Ovary (tissue), 9 donors: ENCODE data around the gene ZNF567. TPM values are rescaled to one million over a fixed set of nuclear protein-coding genes. Genes with fewer than 3 reads are reported as not detected.

ENCODE experiments used
- DNase-seq, 5 donors: peaks; one replicate each; pipeline ENCODE4 v3.0.0-alpha.2; 2019 to 2020
- H3K27ac ChIP-seq, 2 donors: fragments of 200-600 bp; one replicate each; pipeline versions ENCODE4 v1.5.1 to v1.8.0; 2019 to 2022
- H3K27me3 ChIP-seq: fragments of 200-600 bp; one replicate; pipeline ENCODE4 v1.8.0; 2022
- H3K36me3 ChIP-seq: fragments of 200-600 bp; sonication (generic); one replicate; pipeline ENCODE4 v1.5.1; 2019
- H3K4me1 ChIP-seq: one replicate; pipeline ENCODE4 v1.8.1; 2013; ENCODE audit warnings: mild to moderate bottlenecking, moderate library complexity; ENCODE audit not compliant: insufficient read depth
- H3K4me3 ChIP-seq: fragments of 200-600 bp; sonication (generic); one replicate; pipeline ENCODE4 v1.5.1; 2017
- H3K9me3 ChIP-seq, 2 donors: fragments of 200-600 bp in 1 of 2; sonication (generic) in 1 of 2; one replicate each; pipeline versions ENCODE4 v1.5.1 to v1.8.1; 2013 to 2019; ENCODE audit warnings: mild to moderate bottlenecking in 1 of 2, moderate library complexity in 1 of 2
- CTCF ChIP-seq, 3 donors: fragments of 450-650 bp in 2 of 3; fragments of 200-600 bp in 1 of 3; IDR thresholded peaks; one replicate each; pipeline versions ENCODE4 v1.5.1 to v1.8.0; 2016 to 2022; ENCODE audit warnings: antibody characterized with exemption in 3 of 3, mild to moderate bottlenecking in 1 of 3
- EP300 ChIP-seq: sonication (generic); formaldehyde crosslinking; IDR thresholded peaks from one replicate; pipeline ENCODE4 v1.6.1; 2017; ENCODE audit warnings: antibody characterized with exemption
- POLR2A ChIP-seq: fragments of 450-650 bp; IDR thresholded peaks from one replicate; pipeline ENCODE4 v1.6.1; 2017; ENCODE audit warnings: antibody characterized with exemption, mild to moderate bottlenecking, moderate library complexity
- WGBS, 3 donors: extraction: QIAGEN DNeasy Blood & Tissue Kit in 1 of 3; methylation state at CpG; one replicate each; pipeline versions ENCODE4 v1.1.5 to v1.1.7; 2013 to 2017; 5-methylcytosine and 5-hydroxymethylcytosine counted together
- intact Hi-C, 4 donors: fragments of 100-400 bp; cut with DNase I; formaldehyde crosslinking; loops; one replicate each; pipeline versions ENCODE4 v1.11.0 to v1.15.1; 2022 to 2023
- polyA plus RNA-seq, 2 donors: library from polyadenylated mRNA; stranded (reverse); fragments of 200-250 nt in 1 of 2; fragments of 350-450 nt in 1 of 2; fragmentation: Illumina TruSeq in 1 of 2; extraction: RNeasy Lipid Tissue Mini Kit (QIAGEN cat#74804) in 1 of 2; gene quantifications; one replicate each; pipeline ENCODE4 v1.2.3, GENCODE V29; 2013 to 2014
- total RNA-seq, 7 donors: library from RNA; depleted of rRNA in 2 of 7; stranded (reverse); fragments of >200 nt in 2 of 7; fragmentation: NEBNext Ultra II Directional in 3 of 7; extraction: Animal tissue kit (Norgen Biotek cat#: 25700) in 3 of 7; gene quantifications; one replicate each; pipeline versions ENCODE4 v1.1.0 to v1.2.4, GENCODE V29; 2016 to 2023
- donor health status: DM: no; HTN: no; CAD: no; lungs with moderate emphysema.
- donor health status: DM: no; HTN: no; CAD: no.
- donor health status: Bipolar disorder and iron deficiency.
- donor health status: DM: yes; HTN: yes; CAD: no.
- donor health status: DM: no; HTN: no; CAD: no.
- donor health status: DM: yes; HTN: yes; CAD: no.

The ZNF567 gene
- total and polyA plus RNA-seq, 9 donors: 4.3 to 12.6 (median 8.4) TPM

GRCh38 chr19:36685835-36686234, 1.6 kb upstream of the ZNF567 start:
- TF ChIP-seq CTCF (IDR thresholded peaks at IDR 0.05): no peak
- TF ChIP-seq POLR2A: no peak
- TF ChIP-seq EP300: no peak
- intact Hi-C loops: no loop called here

DNA sequence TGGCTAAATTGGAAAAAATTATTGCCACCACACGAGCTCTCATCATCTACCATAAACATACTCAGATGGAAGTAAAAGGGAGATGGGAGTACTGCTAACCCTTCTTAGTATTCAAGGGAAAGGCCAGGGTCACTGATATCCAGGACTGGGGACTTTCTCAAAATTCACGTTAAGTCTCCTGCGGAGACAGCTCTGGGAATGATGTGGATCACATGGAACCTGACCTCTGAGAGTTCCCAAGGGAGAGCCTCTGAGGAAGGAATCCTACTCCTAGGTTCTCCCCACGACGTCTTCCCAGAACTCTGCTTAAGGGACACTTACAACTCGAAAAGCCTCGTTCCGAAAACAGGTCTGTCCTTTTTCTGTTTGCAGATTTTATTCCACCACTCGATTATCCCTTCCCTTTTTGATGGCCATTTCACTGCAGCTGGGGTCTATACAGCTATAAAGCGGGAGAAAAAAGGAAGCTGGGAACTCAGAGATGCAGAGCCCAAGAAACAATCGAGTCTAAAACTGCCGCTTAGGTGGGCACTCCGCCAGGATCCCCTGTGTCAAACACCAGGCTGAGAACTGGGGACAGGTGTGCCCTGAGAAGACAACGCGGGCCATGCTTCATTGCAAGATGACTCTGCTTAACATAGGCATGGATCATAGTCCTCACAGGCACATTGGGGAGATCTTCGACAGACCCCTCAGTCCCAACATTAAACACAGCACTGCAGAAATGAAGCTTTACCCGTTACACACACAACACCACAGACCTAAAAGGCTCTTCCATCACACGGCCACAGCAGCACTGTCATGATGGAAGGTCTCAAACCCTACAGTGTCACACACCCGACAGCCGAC, 823 bp upstream of the ZNF567 start:
- DNase-seq: peak; percentile 11 to 46 (median 39)
- Histone ChIP-seq H3K27ac (no peak overlapping the region), H3K36me3 (no peaks in the 10 kb centered on the region), H3K9me3 (peaks cover 0 to 10% of the 10 kb centered on the region in 2 donors), H3K27me3 (no peaks in the 10 kb centered on the region), H3K4me1 (peaks cover 4% of the 10 kb centered on the region), H3K4me3 (peak overlapping the region; percentile 79)
- no peak for TF ChIP-seq CTCF (IDR thresholded peaks at IDR 0.05)
- no peak for TF ChIP-seq POLR2A
- TF ChIP-seq EP300: no peak
- intact Hi-C loops: no loop called here
- WGBS, 3 donors: 6 to 8% (median 7%) methylated on average over 20 of the region's 20 CpGs

More at GRCh38 chr19:36685835-36686234, 1.6 kb upstream of the ZNF567 start:
- Histone ChIP-seq H3K36me3 (no peaks in the 10 kb centered on the region), H3K4me1 (peaks cover 4% of the 10 kb centered on the region), H3K27ac (no peak overlapping the region), H3K27me3 (no peaks in the 10 kb centered on the region), H3K9me3 (peaks cover 0 to 6% of the 10 kb centered on the region in 2 donors), H3K4me3 (no peak overlapping the region)
- 89 to 95% (median 94%) methylated on average over 2 of the region's 2 CpGs for WGBS, 3 donors
- no peak for DNase-seq

GRCh38 chr19:36688058-36688457, 646 bp downstream of the ZNF567 start:
- Histone ChIP-seq H3K27ac (peak overlapping the region in 1 of 2 donors; percentile 7), H3K4me3 (peak overlapping the region; percentile 79), H3K4me1 (peaks cover 4% of the 10 kb centered on the region), H3K27me3 (no peaks in the 10 kb centered on the region), H3K36me3 (no peaks in the 10 kb centered on the region), H3K9me3 (peaks cover 0 to 20% of the 10 kb centered on the region in 2 donors)
- DNase-seq: no peak
- TF ChIP-seq POLR2A: no peak
- no peak for TF ChIP-seq EP300
- no peak for TF ChIP-seq CTCF (IDR thresholded peaks at IDR 0.05)
- intact Hi-C loops: no loop called here
- 8 to 10% (median 10%) methylated on average over 9 of the region's 9 CpGs for WGBS, 3 donors

GRCh38 chr19:36707134-36707533, 19.7 kb downstream of the ZNF567 start:
- H3K27ac ChIP-seq: no peak overlapping the region
- H3K27me3 ChIP-seq: no peaks in the 10 kb centered on the region
- WGBS, 3 donors: 49 to 88% (median 49%) methylated on average over 2 of the region's 2 CpGs
- no peaks in the 10 kb centered on the region for H3K36me3 ChIP-seq
- no peaks in the 10 kb centered on the region for H3K4me1 ChIP-seq
- no peak for DNase-seq
- TF ChIP-seq POLR2A (no peak), EP300 (no peak), CTCF (IDR thresholded peaks at IDR 0.05) (no peak)
- no peak overlapping the region for H3K4me3 ChIP-seq
- peaks cover 0 to 46% of the 10 kb centered on the region in 2 donors for H3K9me3 ChIP-seq
- intact Hi-C loops: no loop called here
